ENCODE measurements around the gene KCNH2. TPM values are rescaled to one million over a fixed set of nuclear protein-coding genes. Genes with fewer than 3 reads are reported as not detected.

KCNH2 gene
- total RNA-seq, 4 donors from 2014 or later = 2.4 to 8.5 (median 3.4) TPM

DNA sequence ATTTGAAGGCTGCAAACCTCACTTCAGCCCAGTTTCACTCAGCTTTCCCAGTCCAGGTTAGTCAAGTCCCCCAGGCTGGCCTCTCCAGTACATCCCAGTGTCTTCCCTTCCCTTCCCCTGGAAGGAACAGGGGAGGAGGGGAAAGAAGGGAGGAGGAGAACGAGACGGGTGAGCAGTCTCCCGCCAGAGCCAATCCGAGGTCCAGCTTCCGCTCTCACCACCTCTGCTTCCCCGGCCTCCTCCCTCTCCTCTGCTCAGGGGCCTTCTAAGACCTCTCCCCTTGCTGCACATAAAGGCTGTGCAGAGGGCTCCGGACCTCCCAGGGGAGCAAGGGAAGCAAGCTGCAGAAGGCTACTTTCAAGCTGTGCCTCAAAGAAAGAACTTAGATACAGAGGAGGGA is 42.1 kb upstream of the KCNH2 start:
- H3K4me1 ChIP-seq = peaks cover 6 to 18% (median 15%) of the 10 kb centered on the region in 4 donors
- no peak overlapping the region for H3K27ac ChIP-seq
- H3K9me3 ChIP-seq = no peaks in the 10 kb centered on the region
- no peaks in the 10 kb centered on the region for H3K27me3 ChIP-seq
- TF ChIP-seq POLR2A (IDR thresholded peaks at IDR 0.05) (no peak), CTCF (IDR thresholded peaks at IDR 0.05) (no peak)
- no peak for DNase-seq
- no peak overlapping the region for H3K4me3 ChIP-seq
- no peaks in the 10 kb centered on the region for H3K36me3 ChIP-seq

DNA sequence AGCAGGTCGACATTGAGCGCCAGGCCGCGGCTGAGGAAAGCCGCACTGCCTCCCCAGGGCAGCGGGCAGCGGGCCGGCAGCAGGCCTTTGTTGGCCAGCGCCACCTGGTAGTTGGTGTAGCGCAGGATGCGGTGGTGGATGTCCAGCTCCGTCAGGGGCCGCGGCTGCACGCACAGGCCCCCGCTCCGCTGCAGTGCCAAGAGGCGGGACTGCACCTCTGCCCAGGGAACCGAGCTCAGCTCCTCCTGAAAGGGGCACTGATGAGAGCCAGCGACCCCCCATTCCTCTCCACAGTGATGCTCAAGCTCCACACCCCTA is 41.0 kb upstream of the KCNH2 start:
- Histone ChIP-seq H3K9me3 (no peaks in the 10 kb centered on the region), H3K4me3 (peak overlapping the region in 3 of 4 donors; percentile 36 to 43 (median 41)), H3K27me3 (no peaks in the 10 kb centered on the region), H3K36me3 (no peaks in the 10 kb centered on the region), H3K4me1 (peaks cover 6 to 21% (median 15%) of the 10 kb centered on the region in 4 donors), H3K27ac (no peak overlapping the region)
- no peak for DNase-seq
- TF ChIP-seq POLR2A (IDR thresholded peaks at IDR 0.05) (no peak), CTCF (IDR thresholded peaks at IDR 0.05) (no peak)

- Histone ChIP-seq H3K4me3 (peak overlapping the region; percentile 10 to 43 (median 38)), H3K9me3 (no peaks in the 10 kb centered on the region), H3K4me1 (peaks cover 6 to 27% (median 15%) of the 10 kb centered on the region in 4 donors), H3K27ac (peak overlapping the region in 1 of 4 donors; percentile 3), H3K27me3 (no peaks in the 10 kb centered on the region), H3K36me3 (no peaks in the 10 kb centered on the region)
- TF ChIP-seq POLR2A (IDR thresholded peaks at IDR 0.05) = no peak
- TF ChIP-seq CTCF (IDR thresholded peaks at IDR 0.05) = no peak
- DNase-seq = no peak
These were observed 40.5 kb upstream of the KCNH2 start for GRCh38 chr7:151018421-151019129.

DNA sequence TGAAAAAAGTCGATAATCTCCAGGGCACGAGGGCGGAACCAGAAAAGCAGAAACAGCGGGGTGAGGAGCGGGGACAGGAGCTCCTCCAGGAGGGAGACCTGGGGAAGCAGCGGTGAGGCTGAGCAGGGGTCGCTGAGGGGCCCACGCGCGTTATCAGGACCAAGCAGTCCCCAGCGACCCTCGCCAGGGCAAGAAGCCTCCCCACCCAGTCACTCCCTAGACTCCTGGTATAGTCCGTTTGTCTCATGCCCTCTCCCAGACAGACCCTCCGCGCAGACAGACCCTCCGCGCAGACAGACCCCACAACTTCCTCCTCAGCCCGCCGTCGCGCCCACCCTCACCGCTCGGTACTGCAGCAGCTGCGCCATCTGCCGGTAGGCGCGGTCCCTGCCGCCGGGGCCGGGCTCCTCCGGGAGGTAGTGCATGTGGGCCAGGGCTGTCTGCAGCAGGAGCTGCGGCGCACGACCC is 39.9 kb upstream of the KCNH2 start:
- no peaks in the 10 kb centered on the region for H3K36me3 ChIP-seq
- H3K4me3 ChIP-seq = peak overlapping the region in 3 of 4 donors; percentile 36 to 43 (median 41)
- DNase-seq = peak; percentile 75 to 89 (median 81)
- no peaks in the 10 kb centered on the region for H3K27me3 ChIP-seq
- H3K27ac ChIP-seq = peak overlapping the region in 1 of 4 donors; percentile 3
- no peak for TF ChIP-seq POLR2A (IDR thresholded peaks at IDR 0.05)
- TF ChIP-seq CTCF (IDR thresholded peaks at IDR 0.05) = peak; percentile 62 to 94 (median 86)
- peaks cover 6 to 32% (median 17%) of the 10 kb centered on the region in 4 donors for H3K4me1 ChIP-seq
- no peaks in the 10 kb centered on the region for H3K9me3 ChIP-seq

- TF ChIP-seq POLR2A (IDR thresholded peaks at IDR 0.05) (no peak), CTCF (IDR thresholded peaks at IDR 0.05) (no peak)
- Histone ChIP-seq H3K36me3 (no peaks in the 10 kb centered on the region), H3K4me3 (peak overlapping the region in 1 of 4 donors; percentile 43), H3K27ac (peak overlapping the region in 1 of 4 donors; percentile 3), H3K27me3 (no peaks in the 10 kb centered on the region), H3K4me1 (peaks cover 6 to 38% (median 17%) of the 10 kb centered on the region in 4 donors), H3K9me3 (no peaks in the 10 kb centered on the region)
- DNase-seq = no peak
These were observed 39.3 kb upstream of the KCNH2 start for GRCh38 chr7:151017370-151017952.
